WTC11 (cell line): ENCODE results near the gene CMKLR1.

Experiments
- ATF1 ChIP-seq: sonication (generic); formaldehyde crosslinking; IDR thresholded peaks from 2 replicates; pipeline ENCODE4 v1.8.1; 2023; ENCODE audit warnings: mild to moderate bottlenecking, moderate library complexity, missing genetic modification reagents
- CREM ChIP-seq: sonication (generic); formaldehyde crosslinking; IDR thresholded peaks from 2 replicates; pipeline ENCODE4 v1.8.1; 2022; ENCODE audit warnings: mild to moderate bottlenecking, missing genetic modification reagents, moderate library complexity
- ESRRA ChIP-seq: sonication (generic); formaldehyde crosslinking; IDR thresholded peaks from 2 replicates; pipeline ENCODE4 v1.8.1; 2022; ENCODE audit warnings: mild to moderate bottlenecking, missing genetic modification reagents, borderline replicate concordance
- JUN ChIP-seq: sonication (generic); formaldehyde crosslinking; IDR thresholded peaks from 2 replicates; pipeline ENCODE4 v1.8.0; 2023; ENCODE audit warnings: mild to moderate bottlenecking, missing genetic modification reagents
- NR1H2 ChIP-seq: sonication (generic); formaldehyde crosslinking; IDR thresholded peaks from 2 replicates; pipeline ENCODE4 v1.9.0; 2021; ENCODE audit warnings: mild to moderate bottlenecking, moderate library complexity, missing genetic modification reagents
- SMAD3 ChIP-seq: sonication (generic); formaldehyde crosslinking; IDR thresholded peaks from 2 replicates; pipeline ENCODE4 v1.8.0; 2022; ENCODE audit warnings: missing genetic modification reagents, mild to moderate bottlenecking, borderline replicate concordance
- SP1 ChIP-seq: sonication (generic); formaldehyde crosslinking; conservative IDR thresholded peaks from 2 replicates; pipeline ENCODE4 v1.8.1; 2022; ENCODE audit warnings: missing genetic modification reagents
- ZNF423 ChIP-seq: fragments of 250-450 bp; sonication (Bioruptor Pico); IDR thresholded peaks from 2 replicates; pipeline ENCODE4 v2.1.2; 2022; ENCODE audit warnings: mild to moderate bottlenecking, moderate library complexity
- TF ChIP-seq, protein P1 (sequence below): fragments of 200-600 bp; IDR thresholded peaks from 2 replicates; pipeline ENCODE4 v1.8.0; 2022; ENCODE audit warnings: antibody characterized with exemption
- TF ChIP-seq, protein P2 (sequence below): sonication (generic); formaldehyde crosslinking; IDR thresholded peaks from 2 replicates; pipeline ENCODE4 v1.8.0; 2022; ENCODE audit warnings: mild to moderate bottlenecking, missing genetic modification reagents

- TF ChIP-seq, protein P1, sequence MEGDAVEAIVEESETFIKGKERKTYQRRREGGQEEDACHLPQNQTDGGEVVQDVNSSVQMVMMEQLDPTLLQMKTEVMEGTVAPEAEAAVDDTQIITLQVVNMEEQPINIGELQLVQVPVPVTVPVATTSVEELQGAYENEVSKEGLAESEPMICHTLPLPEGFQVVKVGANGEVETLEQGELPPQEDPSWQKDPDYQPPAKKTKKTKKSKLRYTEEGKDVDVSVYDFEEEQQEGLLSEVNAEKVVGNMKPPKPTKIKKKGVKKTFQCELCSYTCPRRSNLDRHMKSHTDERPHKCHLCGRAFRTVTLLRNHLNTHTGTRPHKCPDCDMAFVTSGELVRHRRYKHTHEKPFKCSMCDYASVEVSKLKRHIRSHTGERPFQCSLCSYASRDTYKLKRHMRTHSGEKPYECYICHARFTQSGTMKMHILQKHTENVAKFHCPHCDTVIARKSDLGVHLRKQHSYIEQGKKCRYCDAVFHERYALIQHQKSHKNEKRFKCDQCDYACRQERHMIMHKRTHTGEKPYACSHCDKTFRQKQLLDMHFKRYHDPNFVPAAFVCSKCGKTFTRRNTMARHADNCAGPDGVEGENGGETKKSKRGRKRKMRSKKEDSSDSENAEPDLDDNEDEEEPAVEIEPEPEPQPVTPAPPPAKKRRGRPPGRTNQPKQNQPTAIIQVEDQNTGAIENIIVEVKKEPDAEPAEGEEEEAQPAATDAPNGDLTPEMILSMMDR, result no peak
- TF ChIP-seq, protein P2, sequence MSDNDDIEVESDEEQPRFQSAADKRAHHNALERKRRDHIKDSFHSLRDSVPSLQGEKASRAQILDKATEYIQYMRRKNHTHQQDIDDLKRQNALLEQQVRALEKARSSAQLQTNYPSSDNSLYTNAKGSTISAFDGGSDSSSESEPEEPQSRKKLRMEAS, result no peak
- TF ChIP-seq SMAD3 (CRISPR knock-in tag) (no peak), CREM (CRISPR knock-in tag) (no peak), SP1 (CRISPR knock-in tag) (no peak), JUN (no peak), ESRRA (CRISPR knock-in tag) (no peak), NR1H2 (CRISPR knock-in tag) (no peak), ZNF423 (CRISPR knock-in tag) (no peak), ATF1 (no peak)
These were observed 3.9 kb upstream of the CMKLR1 start for GRCh38 chr12:108342985-108343384.
